Adipocyte (in vitro differentiated cells): Measurements from ENCODE around the gene CDH4.

Experiments used
- DNase-seq: peaks from one replicate; pipeline ENCODE4 v3.0.0-alpha.2; 2015; ENCODE audit warnings: low read depth
- H3K27me3 ChIP-seq: replicated peaks from 2 replicates; pipeline ENCODE4 v1.7.0; 2013; ENCODE audit warnings: mild to moderate bottlenecking, low read length, moderate library complexity; ENCODE audit not compliant: control insufficient read depth, insufficient read depth
- H3K36me3 ChIP-seq: 2 replicates; pipeline ENCODE4 v1.7.0; 2013; ENCODE audit warnings: low read length, mild to moderate bottlenecking, moderate library complexity; ENCODE audit not compliant: control insufficient read depth, insufficient read depth, severe bottlenecking
- H3K4me1 ChIP-seq: 2 replicates; pipeline ENCODE4 v1.7.0; 2013; ENCODE audit warnings: mild to moderate bottlenecking, low read length, moderate library complexity; ENCODE audit not compliant: control insufficient read depth, insufficient read depth
- H3K4me3 ChIP-seq: 2 replicates; pipeline ENCODE4 v1.7.0; 2013; ENCODE audit warnings: mild to moderate bottlenecking, low read length, moderate library complexity
- H3K9ac ChIP-seq: 2 replicates; pipeline ENCODE4 v1.7.0; 2013; ENCODE audit warnings: mild to moderate bottlenecking, low read length, moderate library complexity
- H3K9me3 ChIP-seq: 2 replicates; pipeline ENCODE4 v1.7.0; 2013; ENCODE audit warnings: mild to moderate bottlenecking, low read length, moderate library complexity; ENCODE audit not compliant: control insufficient read depth

The CDH4 gene

GRCh38 chr20:61765871-61766654, 514.0 kb downstream of the CDH4 start:
- Histone ChIP-seq H3K9me3 (no peaks in the 10 kb centered on the region), H3K27me3 (peaks cover 36% of the 10 kb centered on the region), H3K4me1 (no peaks in the 10 kb centered on the region), H3K36me3 (no peaks in the 10 kb centered on the region), H3K4me3 (no peak overlapping the region), H3K9ac (no peak overlapping the region)
- DNase-seq = no peak

DNA sequence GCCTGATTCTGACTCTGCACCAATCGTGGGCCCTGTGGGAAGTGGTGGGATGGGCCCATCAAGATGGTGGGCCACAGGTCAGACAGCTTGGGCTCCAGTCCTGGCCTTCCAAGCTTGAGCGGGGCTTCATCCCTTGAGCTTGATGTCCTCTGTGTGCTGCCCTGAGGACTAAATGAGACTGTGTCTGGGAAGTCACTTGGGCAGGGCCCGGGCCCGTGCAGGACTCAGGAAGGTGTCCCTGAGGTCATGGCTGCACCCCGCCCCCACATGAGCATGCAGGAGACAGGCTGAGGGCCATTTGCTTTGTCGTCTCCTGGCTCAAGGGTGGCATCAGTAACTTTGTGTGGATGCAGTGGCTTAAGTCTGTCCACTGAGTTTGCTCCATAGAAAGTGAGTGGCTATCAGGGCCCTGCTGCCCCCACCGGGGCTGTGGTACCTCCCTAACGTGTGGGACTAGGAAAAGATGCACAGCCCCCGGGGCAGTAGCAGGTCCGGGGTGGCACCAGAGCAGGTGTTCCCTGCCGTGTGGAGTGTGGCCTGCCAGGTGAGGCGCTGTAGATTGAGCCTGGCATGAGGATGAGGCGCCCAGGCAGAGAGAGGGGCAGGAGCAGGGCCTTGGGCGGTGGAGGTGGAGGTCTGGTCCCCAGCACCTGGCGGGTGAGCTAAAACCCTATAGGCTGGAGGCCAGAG, 515.0 kb downstream of the CDH4 start:
- peaks cover 28% of the 10 kb centered on the region for H3K27me3 ChIP-seq
- no peaks in the 10 kb centered on the region for H3K9me3 ChIP-seq
- no peaks in the 10 kb centered on the region for H3K36me3 ChIP-seq
- H3K4me3 ChIP-seq = no peak overlapping the region
- no peak overlapping the region for H3K9ac ChIP-seq
- DNase-seq = no peak
- H3K4me1 ChIP-seq = no peaks in the 10 kb centered on the region

GRCh38 chr20:61767761-61768494, 515.9 kb downstream of the CDH4 start:
- no peaks in the 10 kb centered on the region for H3K36me3 ChIP-seq
- H3K9me3 ChIP-seq = no peaks in the 10 kb centered on the region
- peaks cover 25% of the 10 kb centered on the region for H3K27me3 ChIP-seq
- no peak overlapping the region for H3K9ac ChIP-seq
- H3K4me1 ChIP-seq = no peaks in the 10 kb centered on the region
- no peak overlapping the region for H3K4me3 ChIP-seq
- DNase-seq = no peak

DNA sequence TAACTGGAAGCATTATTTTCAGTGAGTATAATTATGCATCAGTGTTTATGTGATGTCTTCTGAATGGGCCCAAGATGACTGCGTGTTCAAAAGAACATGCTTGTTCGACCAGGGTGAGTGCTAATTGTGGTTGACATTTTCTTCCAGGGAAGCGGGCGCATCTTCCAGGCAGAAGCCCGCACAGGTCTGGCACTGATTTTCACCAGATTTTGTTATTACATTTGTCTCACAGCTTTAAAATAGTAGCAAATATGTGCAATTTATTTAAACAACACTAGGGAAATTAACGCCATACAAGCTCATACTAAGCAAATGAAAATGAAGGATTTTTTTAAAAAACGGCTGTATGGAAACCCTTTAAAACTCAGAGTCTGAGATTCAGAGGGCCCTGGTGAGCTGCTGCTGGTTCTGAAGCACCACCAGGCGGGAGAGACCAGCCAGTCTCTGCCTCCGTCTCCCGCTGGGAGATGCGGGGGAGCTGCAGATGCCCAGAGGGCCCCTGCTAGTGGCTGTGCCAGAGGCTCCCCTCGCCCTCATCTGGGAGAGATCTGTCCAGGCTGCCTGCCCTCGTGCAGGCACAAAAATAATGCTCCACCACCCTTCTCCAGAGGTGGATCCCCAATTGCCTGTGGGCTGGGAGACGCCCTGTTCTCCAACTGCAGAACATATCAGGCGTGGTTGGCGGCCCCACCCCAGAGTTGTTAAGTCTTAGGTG, 516.7 kb downstream of the CDH4 start:
- Histone ChIP-seq H3K9me3 (no peaks in the 10 kb centered on the region), H3K4me1 (no peaks in the 10 kb centered on the region), H3K27me3 (peaks cover 20% of the 10 kb centered on the region), H3K4me3 (no peak overlapping the region), H3K9ac (no peak overlapping the region), H3K36me3 (no peaks in the 10 kb centered on the region)
- no peak for DNase-seq

- Histone ChIP-seq H3K36me3 (no peaks in the 10 kb centered on the region), H3K9ac (no peak overlapping the region)
Measured at GRCh38 chr20:61769286-61769832, 517.3 kb downstream of the CDH4 start.

GRCh38 chr20:61770113-61770585, 518.1 kb downstream of the CDH4 start:
- no peak overlapping the region for H3K4me3 ChIP-seq
- no peaks in the 10 kb centered on the region for H3K4me1 ChIP-seq
- H3K9me3 ChIP-seq = no peaks in the 10 kb centered on the region
- H3K9ac ChIP-seq = no peak overlapping the region
- H3K27me3 ChIP-seq = peaks cover 14% of the 10 kb centered on the region
- no peak for DNase-seq
- H3K36me3 ChIP-seq = no peaks in the 10 kb centered on the region

More at GRCh38 chr20:61769286-61769832, 517.3 kb downstream of the CDH4 start:
- Histone ChIP-seq H3K4me1 (no peaks in the 10 kb centered on the region), H3K9me3 (no peaks in the 10 kb centered on the region), H3K4me3 (no peak overlapping the region), H3K27me3 (peaks cover 14% of the 10 kb centered on the region)
- DNase-seq = no peak

- Histone ChIP-seq H3K27me3 (peaks cover 11% of the 10 kb centered on the region), H3K9me3 (no peaks in the 10 kb centered on the region), H3K4me1 (no peaks in the 10 kb centered on the region), H3K9ac (no peak overlapping the region), H3K36me3 (no peaks in the 10 kb centered on the region), H3K4me3 (no peak overlapping the region)
- no peak for DNase-seq
Measured at GRCh38 chr20:61771805-61772350, 519.8 kb downstream of the CDH4 start.

DNA sequence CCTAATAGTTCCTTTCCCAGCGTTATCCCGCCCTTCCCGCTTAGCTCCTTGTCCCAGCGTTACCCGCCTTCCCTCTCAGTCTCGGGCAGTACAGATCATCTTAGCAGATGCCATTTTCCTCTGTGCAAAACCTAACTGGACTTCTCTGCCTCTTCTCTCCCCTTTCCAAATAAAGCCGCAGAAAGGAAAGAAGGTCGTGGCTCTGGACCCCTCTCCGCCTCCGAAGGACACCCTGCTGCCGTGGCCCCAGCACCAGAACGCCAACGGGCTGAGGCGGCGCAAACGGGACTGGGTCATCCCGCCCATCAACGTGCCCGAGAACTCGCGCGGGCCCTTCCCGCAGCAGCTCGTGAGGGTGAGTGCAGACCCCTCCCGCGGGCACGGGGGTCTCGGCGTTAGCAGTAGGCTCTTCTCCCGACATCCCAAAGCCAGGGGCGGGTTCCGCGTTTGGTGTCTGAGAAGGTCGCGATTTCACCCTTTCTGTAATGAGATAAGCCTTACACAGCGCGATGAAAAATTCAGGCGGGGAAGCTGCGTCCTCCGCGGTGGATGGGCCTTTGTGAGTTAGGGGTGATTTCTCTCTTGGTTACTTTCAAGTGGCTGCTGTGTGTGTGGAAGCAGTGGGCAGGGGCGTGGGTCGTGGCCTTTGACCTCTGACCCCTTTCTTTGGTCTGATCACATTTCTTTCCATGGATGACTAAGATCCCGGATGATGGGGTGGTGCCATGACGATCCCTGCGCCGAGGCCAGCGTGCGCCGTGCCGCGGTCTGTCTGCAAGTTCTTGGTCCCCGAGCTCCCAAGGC, 521.0 kb downstream of the CDH4 start:
- H3K4me3 ChIP-seq = no peak overlapping the region
- no peaks in the 10 kb centered on the region for H3K4me1 ChIP-seq
- no peak overlapping the region for H3K9ac ChIP-seq
- H3K27me3 ChIP-seq = peaks cover 4% of the 10 kb centered on the region
- no peaks in the 10 kb centered on the region for H3K36me3 ChIP-seq
- H3K9me3 ChIP-seq = no peaks in the 10 kb centered on the region
- no peak for DNase-seq

DNA sequence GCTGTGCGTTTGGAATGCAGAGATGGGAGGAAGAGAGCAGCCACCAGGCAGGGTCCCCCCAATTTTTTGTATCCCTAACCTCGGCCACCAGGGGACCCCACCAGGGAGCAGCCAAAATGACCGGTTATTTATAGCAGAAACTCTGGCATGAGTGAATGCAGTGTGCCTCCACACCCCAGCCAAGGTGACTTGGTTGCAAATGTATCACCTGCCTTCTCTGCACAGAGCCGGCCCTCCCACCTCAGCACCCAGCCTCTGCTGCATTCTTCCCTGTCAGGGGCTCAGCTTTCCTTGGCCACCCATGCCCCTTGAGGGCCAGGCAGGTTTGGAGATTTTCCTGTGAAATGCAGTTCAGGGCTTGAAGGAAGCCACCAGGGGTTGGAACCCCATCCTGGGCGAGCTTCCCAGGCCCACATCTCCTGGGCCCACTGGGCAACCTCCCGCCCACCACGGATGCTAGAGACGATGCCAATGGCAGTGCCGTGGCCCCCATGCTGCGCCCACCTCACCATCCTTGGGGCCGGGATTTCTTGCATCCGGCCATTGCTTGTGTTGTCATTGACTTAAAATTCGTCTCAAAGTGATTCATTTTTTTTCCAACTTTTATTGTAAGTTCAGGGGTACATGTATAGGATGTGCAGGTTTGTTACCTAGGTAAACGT, 522.0 kb downstream of the CDH4 start:
- no peaks in the 10 kb centered on the region for H3K4me1 ChIP-seq
- H3K9ac ChIP-seq = no peak overlapping the region
- H3K27me3 ChIP-seq = no peaks in the 10 kb centered on the region
- H3K36me3 ChIP-seq = no peaks in the 10 kb centered on the region
- H3K4me3 ChIP-seq = no peak overlapping the region
- H3K9me3 ChIP-seq = no peaks in the 10 kb centered on the region
- no peak for DNase-seq
